ENCODE data around the gene FCN2.

- TF ChIP-seq ZBTB49 (CRISPR knock-in tag; IDR thresholded peaks at IDR 0.05; ENCODE audit: borderline replicate concordance) (no peak), SMAD1 (CRISPR knock-in tag; IDR thresholded peaks at IDR 0.05; ENCODE audit: borderline replicate concordance, low read depth) (no peak), RAD21 (CRISPR knock-in tag; IDR thresholded peaks at IDR 0.05) (no peak), MZF1 (CRISPR knock-in tag; IDR thresholded peaks at IDR 0.05; ENCODE audit: borderline replicate concordance) (no peak), MAFK (conservative IDR thresholded peaks at IDR 0.05 in 1 of 2, IDR thresholded peaks at IDR 0.05 in 1 of 2; ENCODE audit: low read length in 2 of 2) (no peak), SP1 (IDR thresholded peaks at IDR 0.05) (no peak), SP1 (CRISPR knock-in tag; IDR thresholded peaks at IDR 0.05) (no peak), ESRRA (CRISPR knock-in tag; IDR thresholded peaks at IDR 0.05; ENCODE audit: low read depth) (no peak), DDIT3 (CRISPR knock-in tag; IDR thresholded peaks at IDR 0.05) (no peak), KLF9 (CRISPR knock-in tag; IDR thresholded peaks at IDR 0.05; ENCODE audit: low read depth) (no peak), HINFP (CRISPR knock-in tag; IDR thresholded peaks at IDR 0.05; ENCODE audit: low read depth) (no peak), PCBP1 (IDR thresholded peaks at IDR 0.05; ENCODE audit: borderline replicate concordance, low read depth, low read length) (no peak), BCL3 (CRISPR knock-in tag; IDR thresholded peaks at IDR 0.05) (no peak)
Measured at GRCh38 chr9:134882204-134882785, 1.7 kb downstream of the FCN2 start.

All from HepG2 (cell line).